Mesodermal cell (in vitro differentiated cells): ENCODE data around the gene MPL.

Source experiments
- H3K27ac ChIP-seq: 2 replicates; pipeline ENCODE4 v1.7.0; 2013; ENCODE audit warnings: mild to moderate bottlenecking, low read depth, low read length, moderate library complexity; ENCODE audit not compliant: severe bottlenecking
- H3K36me3 ChIP-seq: 2 replicates; pipeline ENCODE4 v1.7.1; 2013; ENCODE audit warnings: mild to moderate bottlenecking, low read length, moderate library complexity; ENCODE audit not compliant: control insufficient read depth, insufficient read depth
- H3K4me1 ChIP-seq: one replicate; pipeline ENCODE4 v1.7.1; 2013; ENCODE audit warnings: mild to moderate bottlenecking, low read length; ENCODE audit not compliant: insufficient read depth, control insufficient read depth, poor library complexity, severe bottlenecking
- H3K4me3 ChIP-seq: 2 replicates; pipeline ENCODE4 v1.7.0; 2013; ENCODE audit warnings: low read length, control low read depth, mild to moderate bottlenecking; ENCODE audit not compliant: insufficient read depth, poor library complexity, severe bottlenecking; ENCODE audit errors: extremely low read depth
- H3K9me3 ChIP-seq: 2 replicates; pipeline ENCODE4 v1.7.1; 2013; ENCODE audit warnings: mild to moderate bottlenecking, low read length, moderate library complexity; ENCODE audit not compliant: control insufficient read depth
- WGBS, 2 experiments: methylation state at CpG; one replicate each; pipeline ENCODE4 v1.1.5; 2013; ENCODE audit warnings: missing lambda C conversion rate in 2 of 2; ENCODE audit not compliant: insufficient coverage in 2 of 2; 5-methylcytosine and 5-hydroxymethylcytosine counted together

Gene MPL

GRCh38 chr1:43348343-43348808, 10.8 kb downstream of the MPL start:
- H3K27ac ChIP-seq, result peak overlapping the region; percentile 95
- peak overlapping the region; percentile 44 for H3K4me3 ChIP-seq
- H3K9me3 ChIP-seq, result no peaks in the 10 kb centered on the region
- 41 to 43% methylated on average over 22 of the region's 22 CpGs for WGBS, 2 experiments
- peaks cover 24% of the 10 kb centered on the region for H3K4me1 ChIP-seq
- H3K36me3 ChIP-seq, result no peaks in the 10 kb centered on the region

GRCh38 chr1:43348809-43349593, 11.4 kb downstream of the MPL start:
- Histone ChIP-seq H3K4me3 (peak overlapping the region; percentile 44), H3K9me3 (no peaks in the 10 kb centered on the region), H3K27ac (peak overlapping the region; percentile 95), H3K4me1 (peaks cover 20% of the 10 kb centered on the region), H3K36me3 (no peaks in the 10 kb centered on the region)
- whole genome bisulfite sequencing, 2 experiments, result 4% methylated on average over 54 to 62 of the region's 72 CpGs

GRCh38 chr1:43349594-43350306, 12.1 kb downstream of the MPL start:
- Histone ChIP-seq H3K36me3 (no peaks in the 10 kb centered on the region), H3K9me3 (no peaks in the 10 kb centered on the region), H3K4me3 (peak overlapping the region; percentile 44), H3K4me1 (peaks cover 18% of the 10 kb centered on the region), H3K27ac (peak overlapping the region; percentile 95)
- WGBS, 2 experiments, result 29% methylated on average over 9 of the region's 11 CpGs

GRCh38 chr1:43350976-43351375, 13.4 kb downstream of the MPL start:
- no peak overlapping the region for H3K27ac ChIP-seq
- no peak overlapping the region for H3K4me3 ChIP-seq
- H3K9me3 ChIP-seq, result no peaks in the 10 kb centered on the region
- peaks cover 11% of the 10 kb centered on the region for H3K4me1 ChIP-seq
- H3K36me3 ChIP-seq, result no peaks in the 10 kb centered on the region
- no CpG with 5 or more reads among the region's 1 CpG for WGBS, 2 experiments

GRCh38 chr1:43351421-43352350, 14.1 kb downstream of the MPL start:
- H3K36me3 ChIP-seq, result no peaks in the 10 kb centered on the region

GRCh38 chr1:43352351-43352705, 14.7 kb downstream of the MPL start:
- Histone ChIP-seq H3K4me1 (peaks cover 9% of the 10 kb centered on the region), H3K4me3 (no peak overlapping the region), H3K9me3 (no peaks in the 10 kb centered on the region), H3K27ac (no peak overlapping the region), H3K36me3 (no peaks in the 10 kb centered on the region)
- 88 to 93% methylated on average over 1 to 2 of the region's 2 CpGs for WGBS, 2 experiments

More at GRCh38 chr1:43351421-43352350, 14.1 kb downstream of the MPL start:
- 89 to 94% methylated on average over 8 of the region's 10 CpGs for WGBS, 2 experiments
- Histone ChIP-seq H3K4me3 (no peak overlapping the region), H3K9me3 (no peaks in the 10 kb centered on the region), H3K4me1 (peaks cover 9% of the 10 kb centered on the region), H3K27ac (no peak overlapping the region)

GRCh38 chr1:43352881-43353280, 15.3 kb downstream of the MPL start:
- no peak overlapping the region for H3K4me3 ChIP-seq
- no peak overlapping the region for H3K27ac ChIP-seq
- H3K36me3 ChIP-seq, result no peaks in the 10 kb centered on the region
- H3K4me1 ChIP-seq, result peaks cover 9% of the 10 kb centered on the region
- 61 to 63% methylated on average over 2 to 3 of the region's 3 CpGs for WGBS, 2 experiments
- H3K9me3 ChIP-seq, result no peaks in the 10 kb centered on the region

- peaks cover 8% of the 10 kb centered on the region for H3K4me1 ChIP-seq
- H3K9me3 ChIP-seq, result no peaks in the 10 kb centered on the region
- peaks cover 2% of the 10 kb centered on the region for H3K36me3 ChIP-seq
- 58 to 100% methylated on average over 1 to 2 of the region's 2 CpGs for WGBS, 2 experiments
- no peak overlapping the region for H3K4me3 ChIP-seq
- H3K27ac ChIP-seq, result no peak overlapping the region
Observed at GRCh38 chr1:43354471-43354870, 16.9 kb downstream of the MPL start.

- no CpG with 5 or more reads among the region's 2 CpGs for WGBS, 2 experiments
- Histone ChIP-seq H3K27ac (no peak overlapping the region), H3K36me3 (peaks cover 7% of the 10 kb centered on the region), H3K4me1 (peaks cover 4% of the 10 kb centered on the region), H3K9me3 (no peaks in the 10 kb centered on the region), H3K4me3 (no peak overlapping the region)
Observed at GRCh38 chr1:43354936-43355335, 17.3 kb downstream of the MPL start.

- WGBS, 2 experiments, result 100% methylated on average over 1 to 3 of the region's 4 CpGs
- H3K36me3 ChIP-seq, result peaks cover 30% of the 10 kb centered on the region
- H3K4me1 ChIP-seq, result peaks cover 21% of the 10 kb centered on the region
- no peaks in the 10 kb centered on the region for H3K9me3 ChIP-seq
- H3K4me3 ChIP-seq, result no peak overlapping the region
- no peak overlapping the region for H3K27ac ChIP-seq
Observed at GRCh38 chr1:43357251-43357650, 19.6 kb downstream of the MPL start.
